KMS-11 (cell line): ENCODE data around the gene RDH12.
"Not testable (repeated sequence)": the region's sequence is repeated elsewhere in the genome, so short reads cannot be mapped to it uniquely, and the experiment has no call there.

Experiments used
- H2AFZ ChIP-seq: fragments of 200-600 bp; sonication (generic); 2 replicates; pipeline ENCODE4 v1.6.1; 2016; ENCODE audit warnings: antibody characterized with exemption, mixed run types, low read depth
- H3K27ac ChIP-seq: fragments of 200-600 bp; sonication (generic); 2 replicates; pipeline ENCODE4 v1.6.1; 2016; ENCODE audit warnings: mild to moderate bottlenecking, mixed run types
- H3K27me3 ChIP-seq: fragments of 200-600 bp; sonication (generic); 2 replicates; pipeline ENCODE4 v1.6.1; 2017; ENCODE audit warnings: mild to moderate bottlenecking, low read depth, mixed run types, moderate library complexity; ENCODE audit not compliant: insufficient read depth
- H3K36me3 ChIP-seq: fragments of 200-600 bp; sonication (generic); 2 replicates; pipeline ENCODE4 v1.6.1; 2017; ENCODE audit warnings: mild to moderate bottlenecking, mixed run types; ENCODE audit not compliant: insufficient read depth
- H3K4me1 ChIP-seq: fragments of 200-600 bp; sonication (generic); 2 replicates; pipeline ENCODE4 v1.6.1; 2016; ENCODE audit warnings: mild to moderate bottlenecking, low read depth, mixed run types; ENCODE audit not compliant: poor library complexity, severe bottlenecking
- H3K4me2 ChIP-seq: fragments of 200-600 bp; sonication (generic); 2 replicates; pipeline ENCODE4 v1.7.0; 2016; ENCODE audit warnings: mild to moderate bottlenecking, mixed run types
- H3K4me3 ChIP-seq: fragments of 200-600 bp; sonication (generic); IDR thresholded peaks from 2 replicates; pipeline ENCODE4 v1.6.1; 2017; ENCODE audit warnings: low read depth, low read length, mixed read lengths; ENCODE audit not compliant: insufficient read depth
- H3K79me2 ChIP-seq: fragments of 200-600 bp; sonication (generic); 2 replicates; pipeline ENCODE4 v1.6.1; 2016; ENCODE audit warnings: low read depth, mixed run types; ENCODE audit not compliant: insufficient read depth
- H3K9ac ChIP-seq: fragments of 200-600 bp; sonication (generic); 2 replicates; pipeline ENCODE4 v1.6.1; 2016; ENCODE audit warnings: mild to moderate bottlenecking, mixed run types
- H4K20me1 ChIP-seq: fragments of 200-600 bp; sonication (generic); 2 replicates; pipeline ENCODE4 v1.6.1; 2016; ENCODE audit warnings: mild to moderate bottlenecking, mixed run types; ENCODE audit not compliant: insufficient read depth
- TF ChIP-seq, protein P1 (sequence below): fragments of 200-600 bp; sonication (generic); conservative IDR thresholded peaks from 2 replicates; pipeline ENCODE4 v1.6.1; 2017; ENCODE audit warnings: low read depth, mild to moderate bottlenecking, antibody characterized with exemption, low read length, moderate library complexity, mixed read lengths

RDH12 gene

DNA sequence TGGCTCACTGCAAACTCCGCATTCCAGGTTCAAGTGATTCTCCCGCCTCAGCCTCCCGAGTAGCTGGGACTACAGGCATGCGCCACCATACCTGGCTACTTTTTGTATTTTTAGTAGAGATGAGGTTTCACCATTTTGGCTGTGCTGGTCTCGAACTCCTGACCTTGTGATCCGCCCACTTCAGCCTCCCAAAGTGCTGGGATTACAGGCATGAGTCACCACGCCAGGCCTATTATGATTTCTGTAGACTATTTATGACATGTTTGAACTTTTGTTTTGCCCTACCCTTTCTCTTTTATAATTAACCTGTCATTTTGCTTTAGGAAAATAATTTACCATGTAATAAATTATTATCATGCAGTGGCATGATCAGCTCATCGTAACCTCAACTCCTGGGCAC is at the start of gene RDH12:
TSS of gene RDH12 (plus strand) at position 395 of the 400 bp plus-strand sequence. CDS start 20,757 bp downstream, outside the sequence.
- H3K4me3 ChIP-seq, H3K9ac ChIP-seq, H3K36me3 ChIP-seq, H4K20me1 ChIP-seq, H3K4me1 ChIP-seq, H2AFZ ChIP-seq, H3K27ac ChIP-seq, H3K79me2 ChIP-seq, H3K4me2 ChIP-seq, H3K27me3 ChIP-seq: not testable (repeated sequence)

- Histone ChIP-seq H3K79me2 (no peaks in the 10 kb centered on the region), H3K4me3 (no peak overlapping the region), H3K36me3 (no peaks in the 10 kb centered on the region), H3K4me2 (no peak overlapping the region), H3K27ac (no peak overlapping the region), H3K27me3 (no peaks in the 10 kb centered on the region), H3K9ac (no peak overlapping the region), H3K4me1 (no peaks in the 10 kb centered on the region), H2AFZ (no peak overlapping the region), H4K20me1 (no peaks in the 10 kb centered on the region)
- TF ChIP-seq, protein P1, sequence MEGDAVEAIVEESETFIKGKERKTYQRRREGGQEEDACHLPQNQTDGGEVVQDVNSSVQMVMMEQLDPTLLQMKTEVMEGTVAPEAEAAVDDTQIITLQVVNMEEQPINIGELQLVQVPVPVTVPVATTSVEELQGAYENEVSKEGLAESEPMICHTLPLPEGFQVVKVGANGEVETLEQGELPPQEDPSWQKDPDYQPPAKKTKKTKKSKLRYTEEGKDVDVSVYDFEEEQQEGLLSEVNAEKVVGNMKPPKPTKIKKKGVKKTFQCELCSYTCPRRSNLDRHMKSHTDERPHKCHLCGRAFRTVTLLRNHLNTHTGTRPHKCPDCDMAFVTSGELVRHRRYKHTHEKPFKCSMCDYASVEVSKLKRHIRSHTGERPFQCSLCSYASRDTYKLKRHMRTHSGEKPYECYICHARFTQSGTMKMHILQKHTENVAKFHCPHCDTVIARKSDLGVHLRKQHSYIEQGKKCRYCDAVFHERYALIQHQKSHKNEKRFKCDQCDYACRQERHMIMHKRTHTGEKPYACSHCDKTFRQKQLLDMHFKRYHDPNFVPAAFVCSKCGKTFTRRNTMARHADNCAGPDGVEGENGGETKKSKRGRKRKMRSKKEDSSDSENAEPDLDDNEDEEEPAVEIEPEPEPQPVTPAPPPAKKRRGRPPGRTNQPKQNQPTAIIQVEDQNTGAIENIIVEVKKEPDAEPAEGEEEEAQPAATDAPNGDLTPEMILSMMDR, result no peak
Measured at GRCh38 chr14:67652189-67652588, 49.5 kb upstream of the RDH12 start.

- Histone ChIP-seq H3K4me3 (no peak overlapping the region), H3K36me3 (no peaks in the 10 kb centered on the region), H3K9ac (no peak overlapping the region), H2AFZ (no peak overlapping the region), H3K27ac (no peak overlapping the region), H3K4me1 (no peaks in the 10 kb centered on the region), H3K4me2 (no peak overlapping the region), H3K79me2 (no peaks in the 10 kb centered on the region), H3K27me3 (no peaks in the 10 kb centered on the region), H4K20me1 (no peaks in the 10 kb centered on the region)
- TF ChIP-seq, protein P1, result no peak
Measured at GRCh38 chr14:67653651-67654280, 47.9 kb upstream of the RDH12 start.

GRCh38 chr14:67663633-67664032 is 38.1 kb upstream of the RDH12 start:
- Histone ChIP-seq H4K20me1 (0 out of 2 replicates have a peak, but pooled peaks cover 3% of the 10 kb centered on the region), H3K27me3 (no peaks in the 10 kb centered on the region), H3K9ac (no peak overlapping the region), H3K4me2 (no peak overlapping the region), H3K36me3 (no peaks in the 10 kb centered on the region), H3K27ac (no peak overlapping the region), H3K4me1 (peaks cover 29% of the 10 kb centered on the region), H3K79me2 (peaks cover 13% of the 10 kb centered on the region; the same call in 1 of the 2 replicates), H2AFZ (no peak overlapping the region), H3K4me3 (no peak overlapping the region)
- TF ChIP-seq, protein P1, result no peak

DNA sequence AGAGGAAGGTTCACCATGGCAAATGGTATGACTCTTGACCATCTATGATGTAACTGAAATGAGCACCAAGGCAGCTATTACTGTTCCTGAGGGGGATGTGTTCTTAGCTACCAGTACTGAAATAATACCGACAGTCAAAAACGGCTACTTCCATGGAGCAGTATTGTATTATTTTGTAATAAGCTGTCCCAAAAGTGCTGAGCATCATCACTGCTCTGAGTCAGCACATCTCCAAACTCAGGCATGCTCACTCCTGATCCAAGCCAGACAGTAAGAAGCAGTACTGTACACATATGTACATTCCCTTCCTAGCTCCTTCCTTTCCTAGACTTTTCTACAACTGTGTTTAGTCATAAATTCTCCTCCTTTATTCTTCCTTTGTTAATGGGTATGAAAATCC is 35.8 kb upstream of the RDH12 start:
- H3K36me3 ChIP-seq, result no peaks in the 10 kb centered on the region
- H3K79me2 ChIP-seq, result peaks cover 13% of the 10 kb centered on the region; the same call in 1 of the 2 replicates
- no peak overlapping the region for H3K9ac ChIP-seq
- TF ChIP-seq, protein P1, result no peak
- peaks cover 40% of the 10 kb centered on the region for H3K4me1 ChIP-seq
- no peak overlapping the region for H3K4me2 ChIP-seq
- H3K4me3 ChIP-seq, result no peak overlapping the region
- H3K27me3 ChIP-seq, result no peaks in the 10 kb centered on the region
- H2AFZ ChIP-seq, result no peak overlapping the region
- H3K27ac ChIP-seq, result no peak overlapping the region
- H4K20me1 ChIP-seq, result 0 out of 2 replicates have a peak, but pooled peaks cover 3% of the 10 kb centered on the region
